ENCODE results near the gene CAPZB. TPM values are rescaled to one million over a fixed set of nuclear protein-coding genes. Genes with fewer than 3 reads are reported as not detected.

Gene CAPZB
- total RNA-seq, 1 experiment from 2014 or later: 348 TPM

GRCh38 chr1:19294638-19295037, 190.7 kb downstream of the CAPZB start:
- Histone ChIP-seq H3K79me2 (ENCODE audit: insufficient read depth, low read length) (no peaks in the 10 kb centered on the region; the same call in 1 of the 2 replicates), H3K14ac (ENCODE audit: insufficient read depth, low read length) (no peak overlapping the region), H3K4ac (ENCODE audit: low read depth, low read length) (no peak overlapping the region), H2AFZ (ENCODE audit: low read length) (no peak overlapping the region), H2BK5ac (ENCODE audit: insufficient read length, low read length) (no peak overlapping the region), H3K23me2 (ENCODE audit: insufficient read length, low read depth, low read length, poor library complexity, severe bottlenecking) (no peaks in the 10 kb centered on the region), H2BK15ac (ENCODE audit: low read depth, low read length) (no peak overlapping the region), H3K23ac (ENCODE audit: insufficient read length, low read depth, low read length) (no peak overlapping the region), H4K8ac (replicated peaks; ENCODE audit: insufficient read length, low read depth, low read length) (no peak overlapping the region), H2BK120ac (ENCODE audit: low read depth, low read length, poor library complexity, severe bottlenecking) (no peak overlapping the region), H3K4me1 (ENCODE audit: insufficient read depth, low read length) (no peaks in the 10 kb centered on the region), H3K56ac (ENCODE audit: insufficient read length, low read depth, low read length) (no peak overlapping the region), H3T11ph (ENCODE audit: low read length) (no peak overlapping the region), H4K20me1 (ENCODE audit: control insufficient read depth, insufficient read depth, insufficient read length) (no peaks in the 10 kb centered on the region), H3K18ac (ENCODE audit: insufficient read length, low read depth, low read length) (no peak overlapping the region), H4K5ac (ENCODE audit: insufficient read length, low read depth, low read length) (no peak overlapping the region), H3K79me1 (ENCODE audit: insufficient read depth, low read depth, low read length, poor library complexity, severe bottlenecking) (no peaks in the 10 kb centered on the region), H3K27me3 (ENCODE audit: insufficient read depth, low read length) (no peaks in the 10 kb centered on the region; the same call in 1 of the 2 replicates), H2BK12ac (ENCODE audit: insufficient read length, low read depth, low read length) (no peak overlapping the region), H3K4me2 (ENCODE audit: insufficient read depth, insufficient read length, low read length) (no peak overlapping the region), H3K9ac (ENCODE audit: extremely low read depth, insufficient read length, low read length) (no peak overlapping the region), H4K91ac (ENCODE audit: insufficient read length, low read depth, low read length) (no peak overlapping the region), H2AK5ac (ENCODE audit: insufficient read length, low read length) (no peak overlapping the region), H3K27ac (ENCODE audit: insufficient read length, low read depth, low read length) (no peak overlapping the region), H3K9me3 (ENCODE audit: control insufficient read depth, low read depth, low read length) (peaks cover 16% of the 10 kb centered on the region), H2BK20ac (ENCODE audit: low read depth, low read length, poor library complexity, severe bottlenecking) (no peak overlapping the region)
- H3K36me3 Mint-ChIP-seq (ENCODE audit: insufficient read depth in 1 of 3, low read depth in 3 of 3): peaks cover 33 to 37% (median 37%) of the 10 kb centered on the region in 3 experiments
- peaks cover 10% of the 10 kb centered on the region for H3K27me3 Mint-ChIP-seq (ENCODE audit: low read depth)
- no peak for DNase-seq
- H3K4me3 Mint-ChIP-seq: no peak overlapping the region
- WGBS (ENCODE audit: extremely low coverage, insufficient read length, low lambda C conversion rate): no CpG with 5 or more reads among the region's 2 CpGs
- H3K27ac Mint-ChIP-seq: no peak overlapping the region
- no peak for TF ChIP-seq CTCF (conservative IDR thresholded peaks at IDR 0.05)
- H3K4me1 Mint-ChIP-seq: no peaks in the 10 kb centered on the region; a peak in 1 of 4 replicates
- peaks cover 34 to 44% of the 10 kb centered on the region in 2 experiments for H3K9me3 Mint-ChIP-seq

All from H9 (cell line).